Prostate gland (tissue), 2 donors: ENCODE results near the gene CYTL1. TPM values are rescaled to one million over a fixed set of nuclear protein-coding genes. Genes with fewer than 3 reads are reported as not detected.

Source experiments
- DNase-seq: peaks from one replicate; pipeline ENCODE4 v3.0.0-alpha.2; 2019; ENCODE audit warnings: low spot score
- H3K27ac ChIP-seq, 2 donors: fragments of 200-600 bp; sonication (generic); 2 replicates each; pipeline ENCODE4 v1.5.1; 2017 to 2019
- H3K27me3 ChIP-seq: fragments of 200-600 bp; sonication (generic); replicated peaks from 2 replicates; pipeline ENCODE4 v1.5.1; 2019; ENCODE audit not compliant: insufficient read depth
- H3K36me3 ChIP-seq, 2 donors: fragments of 200-600 bp; sonication (generic); 1 replicate in 1 of 2; 2 replicates in 1 of 2; pipeline versions ENCODE4 v1.5.1 to v1.8.1; 2017 to 2019
- H3K4me1 ChIP-seq: fragments of 200-600 bp; sonication (generic); replicated peaks from 2 replicates; pipeline ENCODE4 v1.5.1; 2019
- H3K4me3 ChIP-seq, 2 donors: fragments of 200-600 bp; sonication (generic); 2 replicates each; pipeline ENCODE4 v1.5.1; 2017 to 2019
- H3K9me3 ChIP-seq: fragments of 200-600 bp; sonication (generic); 2 replicates; pipeline ENCODE4 v1.5.1; 2017
- CTCF ChIP-seq, 4 experiments: fragments of 200-600 bp in 2 of 4; fragments of 450-650 bp in 2 of 4; sonication (generic) in 2 of 4; IDR thresholded peaks; 1 replicate in 3 of 4; 2 replicates in 1 of 4; pipeline ENCODE4 v1.5.1; 2016 to 2019; ENCODE audit warnings: antibody characterized with exemption in 4 of 4, mild to moderate bottlenecking in 2 of 4, moderate library complexity in 2 of 4
- POLR2A ChIP-seq: fragments of 450-650 bp; IDR thresholded peaks from one replicate; pipeline ENCODE4 v1.6.1; 2016; ENCODE audit warnings: antibody characterized with exemption, mild to moderate bottlenecking
- POLR2AphosphoS5 ChIP-seq: sonication (generic); formaldehyde crosslinking; IDR thresholded peaks from one replicate; pipeline ENCODE4 v1.6.1; 2017; ENCODE audit warnings: antibody characterized with exemption
- WGBS: methylation state at CpG from one replicate; pipeline ENCODE4 v1.1.5; 2018; 5-methylcytosine and 5-hydroxymethylcytosine counted together
- intact Hi-C: fragments of 100-400 bp; cut with DNase I; formaldehyde crosslinking; loops from one replicate; pipeline ENCODE4 v1.14.2; 2022
- total RNA-seq, 2 donors: library from RNA; depleted of rRNA; stranded (reverse); fragments of >200 nt; gene quantifications; one replicate each; pipeline ENCODE4 v1.1.0, GENCODE V29; 2016

Gene CYTL1
- total RNA-seq, 2 donors from 2014 or later = 1.4 to 2.2 TPM

GRCh38 chr4:4985844-4986243 lies 33.4 kb downstream of the CYTL1 start:
- intact Hi-C loops = no loop called here
- DNase-seq = no peak
- no peak overlapping the region for H3K27ac ChIP-seq
- H3K9me3 ChIP-seq = no peaks in the 10 kb centered on the region
- TF ChIP-seq CTCF (IDR thresholded peaks at IDR 0.05) (no peak), POLR2AphosphoS5 (no peak), POLR2A (no peak)
- H3K4me3 ChIP-seq = no peak overlapping the region
- no peaks in the 10 kb centered on the region for H3K27me3 ChIP-seq
- no peaks in the 10 kb centered on the region for H3K4me1 ChIP-seq
- H3K36me3 ChIP-seq = no peaks in the 10 kb centered on the region
- 92% methylated on average over 1 of the region's 1 CpG for whole genome bisulfite sequencing

- no peak for TF ChIP-seq POLR2A
- TF ChIP-seq POLR2AphosphoS5 = no peak
- intact Hi-C loops = no loop called here
- Histone ChIP-seq H3K27ac (no peak overlapping the region), H3K4me1 (no peaks in the 10 kb centered on the region), H3K36me3 (no peaks in the 10 kb centered on the region), H3K4me3 (no peak overlapping the region), H3K9me3 (no peaks in the 10 kb centered on the region), H3K27me3 (no peaks in the 10 kb centered on the region)
- no peak for DNase-seq
- WGBS = 98% methylated on average over 2 of the region's 2 CpGs
These were observed 34.2 kb downstream of the CYTL1 start for GRCh38 chr4:4985036-4985435.

GRCh38 chr4:4984186-4984585 lies 35.1 kb downstream of the CYTL1 start:
- no peak overlapping the region for H3K4me3 ChIP-seq
- H3K36me3 ChIP-seq = no peaks in the 10 kb centered on the region
- TF ChIP-seq POLR2A (no peak), CTCF (IDR thresholded peaks at IDR 0.05) (no peak), POLR2AphosphoS5 (no peak)
- no peak overlapping the region for H3K27ac ChIP-seq
- 68% methylated on average over 2 of the region's 2 CpGs for WGBS
- H3K4me1 ChIP-seq = no peaks in the 10 kb centered on the region
- no peak for DNase-seq
- intact Hi-C loops = no loop called here
- H3K9me3 ChIP-seq = no peaks in the 10 kb centered on the region
- H3K27me3 ChIP-seq = no peaks in the 10 kb centered on the region

GRCh38 chr4:4981827-4982226 lies 37.4 kb downstream of the CYTL1 start:
- no peaks in the 10 kb centered on the region for H3K4me1 ChIP-seq
- no peak for DNase-seq
- no peak for TF ChIP-seq POLR2AphosphoS5
- no peak for TF ChIP-seq POLR2A
- TF ChIP-seq CTCF (IDR thresholded peaks at IDR 0.05) = no peak
- H3K9me3 ChIP-seq = no peaks in the 10 kb centered on the region
- intact Hi-C loops = no loop called here
- WGBS = 69% methylated on average over 8 of the region's 8 CpGs
- no peak overlapping the region for H3K27ac ChIP-seq
- no peaks in the 10 kb centered on the region for H3K36me3 ChIP-seq
- H3K4me3 ChIP-seq = no peak overlapping the region
- H3K27me3 ChIP-seq = no peaks in the 10 kb centered on the region

GRCh38 chr4:4981427-4981826 lies 37.8 kb downstream of the CYTL1 start:
- no peak overlapping the region for H3K4me3 ChIP-seq
- H3K9me3 ChIP-seq = no peaks in the 10 kb centered on the region
- TF ChIP-seq CTCF (IDR thresholded peaks at IDR 0.05) = no peak
- no peak for TF ChIP-seq POLR2AphosphoS5
- no peak for TF ChIP-seq POLR2A
- H3K27me3 ChIP-seq = no peaks in the 10 kb centered on the region
- WGBS = 76% methylated on average over 3 of the region's 3 CpGs
- H3K27ac ChIP-seq = no peak overlapping the region
- H3K36me3 ChIP-seq = no peaks in the 10 kb centered on the region
- no peaks in the 10 kb centered on the region for H3K4me1 ChIP-seq
- DNase-seq = no peak
- intact Hi-C loops = no loop called here
